NB4 (cell line): ENCODE results near the gene HAAO.

Source experiments
- CTCF ChIP-seq: IDR thresholded peaks from one replicate; pipeline ENCODE4 v1.5.1; 2012; ENCODE audit warnings: low read depth, low read length
- MAX ChIP-seq: IDR thresholded peaks from 2 replicates; pipeline ENCODE4 v1.6.1; 2011; ENCODE audit warnings: low read depth, low read length
- MYC ChIP-seq: IDR thresholded peaks from 2 replicates; pipeline ENCODE4 v1.6.1; 2011; ENCODE audit warnings: low read depth, low read length
- POLR2A ChIP-seq: IDR thresholded peaks from 2 replicates; pipeline ENCODE4 v1.6.1; 2011; ENCODE audit warnings: mild to moderate bottlenecking; ENCODE audit not compliant: insufficient read length; ENCODE audit errors: extremely low read depth

- TF ChIP-seq CTCF (peak; percentile 81), MAX (no peak), POLR2A (no peak), MYC (no peak)
These were observed 35.5 kb upstream of the HAAO start for GRCh38 chr2:42827647-42828486.
